DND-41 (cell line): ENCODE measurements around the gene FRK.

Experiments used
- CTCF ChIP-seq: IDR thresholded peaks from 2 replicates; pipeline ENCODE4 v1.5.1; 2012; ENCODE audit warnings: borderline replicate concordance, low read length, moderate library complexity, mild to moderate bottlenecking; ENCODE audit not compliant: poor library complexity, severe bottlenecking; ENCODE audit errors: extremely low read depth
- EZH2 ChIP-seq: IDR thresholded peaks from 3 replicates; pipeline ENCODE4 v1.6.1; 2012; ENCODE audit warnings: borderline replicate concordance, low read depth, mild to moderate bottlenecking, moderate library complexity, low read length, inconsistent platforms; ENCODE audit not compliant: severe bottlenecking

- TF ChIP-seq CTCF (no peak), EZH2 (no peak)
Observed at GRCh38 chr6:116036075-116036773, 24.5 kb downstream of the FRK start.
